Putamen (tissue), 1 donor: ENCODE data around the gene P4HB.

Experiments
- DNase-seq: peaks from one replicate; pipeline ENCODE4 v3.0.0-alpha.2; 2016; ENCODE audit warnings: low spot score

Gene P4HB

GRCh38 chr17:81868674-81869220 is 8.4 kb upstream of the P4HB start:
- no peak for DNase-seq

GRCh38 chr17:81867991-81868673 is 7.8 kb upstream of the P4HB start:
- DNase-seq: no peak

GRCh38 chr17:81867170-81867990 is 7.0 kb upstream of the P4HB start:
- DNase-seq: no peak

GRCh38 chr17:81866440-81867169 is 6.3 kb upstream of the P4HB start:
- DNase-seq: no peak

DNA sequence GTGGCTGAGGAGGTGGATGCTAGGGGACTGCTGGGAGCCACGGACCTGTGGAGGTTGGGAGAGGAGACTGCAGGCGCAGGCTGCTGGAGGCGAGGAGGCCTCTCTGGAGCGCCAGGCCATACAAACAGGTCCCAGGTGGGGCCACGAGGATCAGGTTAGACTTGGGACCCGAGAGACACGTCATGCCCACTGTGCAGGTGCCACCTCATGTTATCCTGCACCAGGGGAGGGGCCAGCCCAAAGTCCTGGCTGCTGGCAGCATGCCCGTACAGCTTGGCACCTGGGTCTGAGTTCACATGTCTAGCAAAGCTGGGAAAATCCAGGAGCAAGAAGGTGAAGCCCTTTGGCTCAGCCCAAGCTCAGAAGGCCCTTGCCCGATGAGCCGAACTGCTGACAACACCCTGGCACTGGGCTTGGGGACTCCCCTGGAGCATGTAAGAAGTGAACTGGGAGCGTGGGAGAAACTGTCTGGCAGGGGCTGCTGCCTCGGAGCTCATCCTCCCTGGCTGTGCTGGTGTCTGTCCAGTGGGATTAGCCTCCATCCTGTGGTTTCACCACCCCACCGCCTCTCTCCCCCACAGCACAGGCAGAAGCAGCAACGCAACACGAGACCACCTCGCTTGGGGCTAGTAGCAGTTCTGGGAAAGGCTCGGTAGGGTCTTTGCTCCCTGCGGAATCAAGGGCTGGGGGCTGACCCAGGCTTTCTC is 5.6 kb upstream of the P4HB start:
- no peak for DNase-seq

DNA sequence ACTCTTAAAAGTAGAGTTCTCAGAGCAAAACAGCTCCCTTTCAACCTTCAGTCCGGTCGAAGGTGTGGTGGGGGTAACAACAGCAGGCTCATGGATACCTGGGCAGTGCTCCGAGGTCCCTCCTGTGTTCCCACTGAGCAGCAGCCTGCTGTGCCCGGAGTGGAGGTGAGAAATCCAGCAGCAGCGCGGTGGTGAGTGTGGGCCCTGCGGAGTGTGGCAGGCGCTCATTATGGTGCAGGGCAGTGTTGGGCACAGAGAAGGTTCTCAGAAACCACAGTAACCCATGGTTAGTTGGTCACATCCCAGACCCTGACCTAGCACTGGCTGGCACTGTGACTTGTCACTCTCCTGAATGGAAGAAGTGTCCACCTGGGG is 5.0 kb upstream of the P4HB start:
- DNase-seq: no peak

- DNase-seq: no peak
These were observed 3.8 kb upstream of the P4HB start for GRCh38 chr17:81863833-81864768.

DNA sequence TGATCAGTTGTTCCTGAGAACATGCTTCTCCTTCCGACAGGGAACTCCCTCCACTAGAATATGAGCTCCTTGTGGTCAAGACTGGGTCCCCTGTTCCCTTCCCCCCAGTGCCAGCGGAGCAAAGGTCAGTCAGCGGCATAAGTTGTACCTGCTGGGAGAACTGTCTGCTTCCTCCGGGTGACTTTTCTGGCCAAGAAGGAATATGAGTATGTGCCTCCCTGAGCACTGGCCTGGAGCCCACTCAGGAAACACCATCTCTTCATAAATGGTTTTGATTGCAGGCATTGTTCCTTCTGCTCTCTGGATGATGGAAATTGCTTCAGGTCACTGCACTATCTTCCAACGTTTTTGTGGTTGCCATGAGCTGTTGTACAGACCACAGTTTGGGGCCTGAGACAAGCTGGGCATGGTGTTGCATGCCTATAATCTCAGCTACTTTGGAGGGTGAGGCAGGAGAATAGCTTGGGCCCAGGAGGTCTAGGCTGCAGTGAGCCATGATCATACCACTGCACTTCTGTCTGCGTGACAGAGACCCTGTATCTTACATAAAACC is 2.9 kb upstream of the P4HB start:
- no peak for DNase-seq

DNA sequence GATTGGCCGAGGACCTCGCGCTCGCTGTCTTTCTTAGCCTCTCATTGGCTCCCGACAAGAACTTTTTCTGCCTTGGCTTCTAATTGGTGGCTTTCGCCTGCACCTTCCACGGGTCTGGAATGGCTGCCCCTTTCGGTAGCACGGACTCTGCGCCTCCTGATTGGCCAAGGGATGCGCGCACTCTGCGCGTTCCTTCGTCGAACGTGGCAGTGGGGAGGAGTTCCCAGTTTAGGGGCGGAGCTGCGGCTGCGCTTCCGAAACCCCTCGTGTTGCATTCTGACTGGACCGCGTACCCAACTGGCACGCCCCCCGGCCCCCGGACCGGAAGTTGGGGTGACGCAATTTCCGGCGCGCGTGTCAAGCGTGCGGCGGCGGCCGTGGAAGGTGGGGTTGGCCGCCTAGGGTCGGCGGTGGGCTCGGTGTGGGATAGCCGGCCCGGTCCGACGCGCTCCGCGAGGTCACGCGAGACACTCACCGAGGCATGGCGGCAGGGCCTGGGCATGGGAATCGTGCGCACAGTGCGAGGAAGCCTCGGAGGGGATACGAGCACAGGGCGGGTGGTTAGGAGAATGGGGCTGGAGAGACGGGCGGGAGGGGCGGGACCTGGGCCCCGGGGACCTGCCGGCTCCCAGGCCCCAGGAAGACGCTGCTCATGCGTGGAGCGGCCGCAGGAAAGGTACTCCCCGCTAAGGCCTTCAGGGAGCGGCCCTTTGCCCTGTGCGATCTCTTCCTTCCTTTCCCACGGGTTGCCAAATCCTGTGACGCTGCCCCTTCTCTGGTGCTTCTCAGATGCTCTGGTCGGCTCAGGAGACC is 627 bp upstream of the P4HB start:
- peak; percentile 100 for DNase-seq

- no peak for DNase-seq
These were observed 1.1 kb downstream of the P4HB start for GRCh38 chr17:81858967-81859905.

- DNase-seq: no peak
These were observed 2.0 kb downstream of the P4HB start for GRCh38 chr17:81858170-81858966.

GRCh38 chr17:81854974-81855774 is 5.2 kb downstream of the P4HB start:
- no peak for DNase-seq

GRCh38 chr17:81852237-81852636 is 8.1 kb downstream of the P4HB start:
- no peak for DNase-seq

GRCh38 chr17:81851423-81851822 is 8.9 kb downstream of the P4HB start:
- DNase-seq: no peak

DNA sequence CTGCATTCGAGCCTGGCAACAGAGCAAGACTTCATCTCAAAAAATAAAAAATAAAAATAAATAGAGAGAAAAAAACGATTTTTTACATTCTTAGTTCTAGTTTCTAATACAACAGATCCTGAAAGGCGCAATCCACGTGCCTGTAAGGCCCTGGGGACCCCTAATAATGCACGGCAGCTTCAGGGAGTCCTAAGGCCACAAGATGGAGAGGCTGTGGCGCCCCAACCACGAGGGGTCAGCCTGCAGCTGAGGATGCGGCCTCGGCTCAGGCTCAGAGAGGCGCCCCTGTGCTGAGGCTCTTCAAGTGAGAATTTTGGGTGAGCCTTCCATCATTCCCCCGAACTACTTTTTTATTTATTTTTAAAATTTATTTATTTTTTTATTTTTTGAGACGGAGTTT is 10.9 kb downstream of the P4HB start:
- DNase-seq: no peak

DNA sequence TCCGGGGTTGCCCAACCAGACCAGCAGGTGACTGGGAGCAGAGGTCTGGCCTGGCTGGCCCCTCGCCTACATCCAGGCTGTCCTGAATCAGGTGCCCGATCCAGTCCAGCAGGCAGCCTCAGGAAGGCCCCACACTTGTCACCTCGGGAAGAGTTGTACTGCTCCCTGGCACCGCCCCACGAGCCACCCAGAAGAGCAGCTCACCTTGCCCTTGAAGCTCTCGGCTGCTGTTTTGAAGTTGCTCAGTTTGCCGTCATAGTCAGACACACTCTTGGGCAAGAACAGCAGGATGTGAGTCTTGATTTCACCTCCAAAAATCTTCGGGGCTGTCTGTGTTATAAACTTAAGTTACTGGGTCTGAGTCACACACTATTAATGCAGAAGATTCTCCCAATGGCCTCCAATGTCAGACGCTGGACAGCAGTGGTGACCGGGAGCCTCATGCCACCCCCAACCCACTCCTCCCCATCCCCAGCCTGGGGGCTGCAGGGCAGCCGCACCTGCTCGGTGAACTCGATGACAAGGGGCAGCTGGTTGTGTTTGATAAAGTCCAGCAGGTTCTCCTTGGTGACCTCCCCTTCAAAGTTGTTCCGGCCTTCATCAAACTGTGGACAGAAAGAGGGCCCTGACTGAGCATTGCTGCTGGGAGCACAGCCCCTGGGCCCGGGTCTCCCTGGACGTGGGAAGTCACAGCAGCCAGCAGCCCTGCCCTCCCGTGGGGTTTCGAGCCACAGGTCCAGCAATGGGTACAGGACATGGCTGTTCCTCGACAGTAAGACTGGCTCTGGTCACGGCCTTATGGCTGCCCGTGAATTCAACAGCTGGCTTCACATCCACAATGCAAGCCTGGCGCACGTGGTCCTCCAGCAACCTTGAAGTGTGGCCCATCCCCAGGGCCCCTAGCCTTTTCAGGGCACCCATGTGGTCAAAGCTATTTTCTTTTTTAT is 13.3 kb downstream of the P4HB start:
- DNase-seq: no peak
